ENCODE measurements around the gene RPL41. TPM values are rescaled to one million over a fixed set of nuclear protein-coding genes. Genes with fewer than 3 reads are reported as not detected.

The RPL41 gene
- total and polyA plus RNA-seq, 9 of the 15 experiments (the other 6 are each of a cell fraction or from before 2014, with no cell fraction given): 3,403 to 11,276 (median 5,604) TPM

DNA sequence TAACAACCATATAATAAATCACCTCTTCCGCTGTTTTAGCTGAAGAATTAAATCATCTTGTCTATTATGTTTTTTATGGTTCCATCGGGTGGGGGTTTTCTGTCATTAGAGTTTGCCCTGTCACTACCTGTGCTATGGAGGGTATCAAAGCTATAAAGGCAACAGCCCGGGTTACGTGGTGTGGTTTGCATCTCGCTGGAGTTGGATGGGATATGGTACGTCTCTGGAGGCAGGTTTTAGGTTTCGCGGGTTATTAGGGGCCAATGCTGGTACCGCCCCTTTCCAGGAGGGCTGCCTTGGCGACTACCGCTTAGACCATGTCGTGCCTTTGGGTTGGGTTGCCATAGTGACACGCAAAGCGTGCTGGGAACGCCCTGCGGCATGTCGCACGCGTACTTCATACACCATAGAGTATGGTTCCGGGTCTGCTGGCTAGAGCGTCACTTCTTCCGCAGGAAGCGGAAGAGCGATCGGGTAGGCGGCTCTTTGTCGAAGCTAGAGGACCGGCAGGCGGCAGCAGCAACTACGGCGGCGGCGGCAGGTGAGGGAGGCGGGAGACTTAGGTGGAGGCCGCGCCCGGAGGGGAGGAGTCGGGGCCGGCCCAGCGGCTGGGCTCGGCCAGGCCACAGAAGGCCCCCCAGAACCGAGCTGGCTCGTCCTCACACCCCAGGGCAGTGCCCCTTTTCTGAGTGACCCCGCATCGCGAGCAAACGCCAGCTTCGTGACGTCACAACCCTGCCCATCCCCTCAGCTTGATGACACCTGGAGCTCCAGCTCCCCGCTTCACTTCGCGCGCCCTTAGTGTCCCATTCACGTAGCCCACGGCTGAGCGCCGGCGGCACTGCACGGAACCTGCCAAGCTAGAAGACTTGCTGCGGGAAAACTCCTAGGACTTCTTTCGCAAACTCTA, 1.6 kb downstream of the RPL41 start, which contains the start of gene ZC3H10 (continued):
- TF ChIP-seq, protein P1, sequence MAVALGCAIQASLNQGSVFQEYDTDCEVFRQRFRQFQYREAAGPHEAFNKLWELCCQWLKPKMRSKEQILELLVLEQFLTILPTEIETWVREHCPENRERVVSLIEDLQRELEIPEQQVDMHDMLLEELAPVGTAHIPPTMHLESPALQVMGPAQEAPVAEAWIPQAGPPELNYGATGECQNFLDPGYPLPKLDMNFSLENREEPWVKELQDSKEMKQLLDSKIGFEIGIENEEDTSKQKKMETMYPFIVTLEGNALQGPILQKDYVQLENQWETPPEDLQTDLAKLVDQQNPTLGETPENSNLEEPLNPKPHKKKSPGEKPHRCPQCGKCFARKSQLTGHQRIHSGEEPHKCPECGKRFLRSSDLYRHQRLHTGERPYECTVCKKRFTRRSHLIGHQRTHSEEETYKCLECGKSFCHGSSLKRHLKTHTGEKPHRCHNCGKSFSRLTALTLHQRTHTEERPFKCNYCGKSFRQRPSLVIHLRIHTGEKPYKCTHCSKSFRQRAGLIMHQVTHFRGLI (CRISPR knock-in tag; IDR thresholded peaks at IDR 0.05): no peak
- TF ChIP-seq CSDE1 (IDR thresholded peaks at IDR 0.05) (peak in 1 of 2 experiments; percentile 94; a peak in 2 of 4 replicates), KDM1A (IDR thresholded peaks at IDR 0.05) (no peak), ZNF384 (IDR thresholded peaks at IDR 0.05; ENCODE audit: low read depth, low read length) (peak; percentile 10; the same call in 1 of the 2 replicates)
- TF ChIP-seq, protein P2, sequence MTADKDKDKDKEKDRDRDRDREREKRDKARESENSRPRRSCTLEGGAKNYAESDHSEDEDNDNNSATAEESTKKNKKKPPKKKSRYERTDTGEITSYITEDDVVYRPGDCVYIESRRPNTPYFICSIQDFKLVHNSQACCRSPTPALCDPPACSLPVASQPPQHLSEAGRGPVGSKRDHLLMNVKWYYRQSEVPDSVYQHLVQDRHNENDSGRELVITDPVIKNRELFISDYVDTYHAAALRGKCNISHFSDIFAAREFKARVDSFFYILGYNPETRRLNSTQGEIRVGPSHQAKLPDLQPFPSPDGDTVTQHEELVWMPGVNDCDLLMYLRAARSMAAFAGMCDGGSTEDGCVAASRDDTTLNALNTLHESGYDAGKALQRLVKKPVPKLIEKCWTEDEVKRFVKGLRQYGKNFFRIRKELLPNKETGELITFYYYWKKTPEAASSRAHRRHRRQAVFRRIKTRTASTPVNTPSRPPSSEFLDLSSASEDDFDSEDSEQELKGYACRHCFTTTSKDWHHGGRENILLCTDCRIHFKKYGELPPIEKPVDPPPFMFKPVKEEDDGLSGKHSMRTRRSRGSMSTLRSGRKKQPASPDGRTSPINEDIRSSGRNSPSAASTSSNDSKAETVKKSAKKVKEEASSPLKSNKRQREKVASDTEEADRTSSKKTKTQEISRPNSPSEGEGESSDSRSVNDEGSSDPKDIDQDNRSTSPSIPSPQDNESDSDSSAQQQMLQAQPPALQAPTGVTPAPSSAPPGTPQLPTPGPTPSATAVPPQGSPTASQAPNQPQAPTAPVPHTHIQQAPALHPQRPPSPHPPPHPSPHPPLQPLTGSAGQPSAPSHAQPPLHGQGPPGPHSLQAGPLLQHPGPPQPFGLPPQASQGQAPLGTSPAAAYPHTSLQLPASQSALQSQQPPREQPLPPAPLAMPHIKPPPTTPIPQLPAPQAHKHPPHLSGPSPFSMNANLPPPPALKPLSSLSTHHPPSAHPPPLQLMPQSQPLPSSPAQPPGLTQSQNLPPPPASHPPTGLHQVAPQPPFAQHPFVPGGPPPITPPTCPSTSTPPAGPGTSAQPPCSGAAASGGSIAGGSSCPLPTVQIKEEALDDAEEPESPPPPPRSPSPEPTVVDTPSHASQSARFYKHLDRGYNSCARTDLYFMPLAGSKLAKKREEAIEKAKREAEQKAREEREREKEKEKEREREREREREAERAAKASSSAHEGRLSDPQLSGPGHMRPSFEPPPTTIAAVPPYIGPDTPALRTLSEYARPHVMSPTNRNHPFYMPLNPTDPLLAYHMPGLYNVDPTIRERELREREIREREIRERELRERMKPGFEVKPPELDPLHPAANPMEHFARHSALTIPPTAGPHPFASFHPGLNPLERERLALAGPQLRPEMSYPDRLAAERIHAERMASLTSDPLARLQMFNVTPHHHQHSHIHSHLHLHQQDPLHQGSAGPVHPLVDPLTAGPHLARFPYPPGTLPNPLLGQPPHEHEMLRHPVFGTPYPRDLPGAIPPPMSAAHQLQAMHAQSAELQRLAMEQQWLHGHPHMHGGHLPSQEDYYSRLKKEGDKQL (CRISPR knock-in tag; IDR thresholded peaks at IDR 0.05; ENCODE audit: borderline replicate concordance): no peak
- TF ChIP-seq, protein P3, sequence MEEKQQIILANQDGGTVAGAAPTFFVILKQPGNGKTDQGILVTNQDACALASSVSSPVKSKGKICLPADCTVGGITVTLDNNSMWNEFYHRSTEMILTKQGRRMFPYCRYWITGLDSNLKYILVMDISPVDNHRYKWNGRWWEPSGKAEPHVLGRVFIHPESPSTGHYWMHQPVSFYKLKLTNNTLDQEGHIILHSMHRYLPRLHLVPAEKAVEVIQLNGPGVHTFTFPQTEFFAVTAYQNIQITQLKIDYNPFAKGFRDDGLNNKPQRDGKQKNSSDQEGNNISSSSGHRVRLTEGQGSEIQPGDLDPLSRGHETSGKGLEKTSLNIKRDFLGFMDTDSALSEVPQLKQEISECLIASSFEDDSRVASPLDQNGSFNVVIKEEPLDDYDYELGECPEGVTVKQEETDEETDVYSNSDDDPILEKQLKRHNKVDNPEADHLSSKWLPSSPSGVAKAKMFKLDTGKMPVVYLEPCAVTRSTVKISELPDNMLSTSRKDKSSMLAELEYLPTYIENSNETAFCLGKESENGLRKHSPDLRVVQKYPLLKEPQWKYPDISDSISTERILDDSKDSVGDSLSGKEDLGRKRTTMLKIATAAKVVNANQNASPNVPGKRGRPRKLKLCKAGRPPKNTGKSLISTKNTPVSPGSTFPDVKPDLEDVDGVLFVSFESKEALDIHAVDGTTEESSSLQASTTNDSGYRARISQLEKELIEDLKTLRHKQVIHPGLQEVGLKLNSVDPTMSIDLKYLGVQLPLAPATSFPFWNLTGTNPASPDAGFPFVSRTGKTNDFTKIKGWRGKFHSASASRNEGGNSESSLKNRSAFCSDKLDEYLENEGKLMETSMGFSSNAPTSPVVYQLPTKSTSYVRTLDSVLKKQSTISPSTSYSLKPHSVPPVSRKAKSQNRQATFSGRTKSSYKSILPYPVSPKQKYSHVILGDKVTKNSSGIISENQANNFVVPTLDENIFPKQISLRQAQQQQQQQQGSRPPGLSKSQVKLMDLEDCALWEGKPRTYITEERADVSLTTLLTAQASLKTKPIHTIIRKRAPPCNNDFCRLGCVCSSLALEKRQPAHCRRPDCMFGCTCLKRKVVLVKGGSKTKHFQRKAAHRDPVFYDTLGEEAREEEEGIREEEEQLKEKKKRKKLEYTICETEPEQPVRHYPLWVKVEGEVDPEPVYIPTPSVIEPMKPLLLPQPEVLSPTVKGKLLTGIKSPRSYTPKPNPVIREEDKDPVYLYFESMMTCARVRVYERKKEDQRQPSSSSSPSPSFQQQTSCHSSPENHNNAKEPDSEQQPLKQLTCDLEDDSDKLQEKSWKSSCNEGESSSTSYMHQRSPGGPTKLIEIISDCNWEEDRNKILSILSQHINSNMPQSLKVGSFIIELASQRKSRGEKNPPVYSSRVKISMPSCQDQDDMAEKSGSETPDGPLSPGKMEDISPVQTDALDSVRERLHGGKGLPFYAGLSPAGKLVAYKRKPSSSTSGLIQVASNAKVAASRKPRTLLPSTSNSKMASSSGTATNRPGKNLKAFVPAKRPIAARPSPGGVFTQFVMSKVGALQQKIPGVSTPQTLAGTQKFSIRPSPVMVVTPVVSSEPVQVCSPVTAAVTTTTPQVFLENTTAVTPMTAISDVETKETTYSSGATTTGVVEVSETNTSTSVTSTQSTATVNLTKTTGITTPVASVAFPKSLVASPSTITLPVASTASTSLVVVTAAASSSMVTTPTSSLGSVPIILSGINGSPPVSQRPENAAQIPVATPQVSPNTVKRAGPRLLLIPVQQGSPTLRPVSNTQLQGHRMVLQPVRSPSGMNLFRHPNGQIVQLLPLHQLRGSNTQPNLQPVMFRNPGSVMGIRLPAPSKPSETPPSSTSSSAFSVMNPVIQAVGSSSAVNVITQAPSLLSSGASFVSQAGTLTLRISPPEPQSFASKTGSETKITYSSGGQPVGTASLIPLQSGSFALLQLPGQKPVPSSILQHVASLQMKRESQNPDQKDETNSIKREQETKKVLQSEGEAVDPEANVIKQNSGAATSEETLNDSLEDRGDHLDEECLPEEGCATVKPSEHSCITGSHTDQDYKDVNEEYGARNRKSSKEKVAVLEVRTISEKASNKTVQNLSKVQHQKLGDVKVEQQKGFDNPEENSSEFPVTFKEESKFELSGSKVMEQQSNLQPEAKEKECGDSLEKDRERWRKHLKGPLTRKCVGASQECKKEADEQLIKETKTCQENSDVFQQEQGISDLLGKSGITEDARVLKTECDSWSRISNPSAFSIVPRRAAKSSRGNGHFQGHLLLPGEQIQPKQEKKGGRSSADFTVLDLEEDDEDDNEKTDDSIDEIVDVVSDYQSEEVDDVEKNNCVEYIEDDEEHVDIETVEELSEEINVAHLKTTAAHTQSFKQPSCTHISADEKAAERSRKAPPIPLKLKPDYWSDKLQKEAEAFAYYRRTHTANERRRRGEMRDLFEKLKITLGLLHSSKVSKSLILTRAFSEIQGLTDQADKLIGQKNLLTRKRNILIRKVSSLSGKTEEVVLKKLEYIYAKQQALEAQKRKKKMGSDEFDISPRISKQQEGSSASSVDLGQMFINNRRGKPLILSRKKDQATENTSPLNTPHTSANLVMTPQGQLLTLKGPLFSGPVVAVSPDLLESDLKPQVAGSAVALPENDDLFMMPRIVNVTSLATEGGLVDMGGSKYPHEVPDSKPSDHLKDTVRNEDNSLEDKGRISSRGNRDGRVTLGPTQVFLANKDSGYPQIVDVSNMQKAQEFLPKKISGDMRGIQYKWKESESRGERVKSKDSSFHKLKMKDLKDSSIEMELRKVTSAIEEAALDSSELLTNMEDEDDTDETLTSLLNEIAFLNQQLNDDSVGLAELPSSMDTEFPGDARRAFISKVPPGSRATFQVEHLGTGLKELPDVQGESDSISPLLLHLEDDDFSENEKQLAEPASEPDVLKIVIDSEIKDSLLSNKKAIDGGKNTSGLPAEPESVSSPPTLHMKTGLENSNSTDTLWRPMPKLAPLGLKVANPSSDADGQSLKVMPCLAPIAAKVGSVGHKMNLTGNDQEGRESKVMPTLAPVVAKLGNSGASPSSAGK (IDR thresholded peaks at IDR 0.05): no peak; the same call in 1 of the 2 replicates

All from K562 (cell line).